ENCODE data around the gene RASL10A. TPM values are rescaled to one million over a fixed set of nuclear protein-coding genes. Genes with fewer than 3 reads are reported as not detected.

Gene RASL10A
- total and polyA plus RNA-seq, 4 experiments from 2014 or later: 0.36 to 0.79 TPM; not detected in 2

GRCh38 chr22:29270475-29271271 is 44.8 kb downstream of the RASL10A start:
- Histone ChIP-seq H3K36me3 (ENCODE audit: insufficient read depth, low read length) (peaks cover 43% of the 10 kb centered on the region), H3K27ac (ENCODE audit: low read depth, low read length) (peak overlapping the region; percentile 99), H3K4me3 (ENCODE audit: low read length in 2 of 2) (peak overlapping the region; percentile 78 to 79), H3K27me3 (ENCODE audit: insufficient read depth, low read length) (no peaks in the 10 kb centered on the region), H3K9me3 (ENCODE audit: control insufficient read depth in 1 of 2, low read length in 2 of 2) (no peaks in the 10 kb centered on the region), H3K4me1 (ENCODE audit: insufficient read depth, low read length) (peaks cover 82% of the 10 kb centered on the region)
- Mint-ChIP-seq H3K36me3 (peaks cover 49 to 72% of the 10 kb centered on the region in 2 donors), H3K9me3 (peaks cover 0 to 3% (median 0%) of the 10 kb centered on the region in 8 donors), H3K4me3 (peak overlapping the region; percentile 91 to 99 (median 98)), H3K4me1 (peaks cover 57 to 90% (median 70%) of the 10 kb centered on the region in 4 donors), H3K27ac (peak overlapping the region; percentile 54 to 98 (median 95)), H3K27me3 (no peaks in the 10 kb centered on the region)
- intact Hi-C loops (cut with micrococcal nuclease): loop anchor here (10.0 kb wide), 1 partner anchor 114 kb away; the partner anchor contains the start of gene AP1B1
- no peak for DNase-seq
- ChIA-PET CTCF (ENCODE audit: partially characterized antibody) (no interaction called here), POLR2A (ENCODE audit: partially characterized antibody) (interaction anchor here (1.0 to 1.3 kb wide), 2 partner anchors 24 to 36 kb away, joined by 3 read pairs; partner anchors contain the start of gene GAS2L1)

DNA sequence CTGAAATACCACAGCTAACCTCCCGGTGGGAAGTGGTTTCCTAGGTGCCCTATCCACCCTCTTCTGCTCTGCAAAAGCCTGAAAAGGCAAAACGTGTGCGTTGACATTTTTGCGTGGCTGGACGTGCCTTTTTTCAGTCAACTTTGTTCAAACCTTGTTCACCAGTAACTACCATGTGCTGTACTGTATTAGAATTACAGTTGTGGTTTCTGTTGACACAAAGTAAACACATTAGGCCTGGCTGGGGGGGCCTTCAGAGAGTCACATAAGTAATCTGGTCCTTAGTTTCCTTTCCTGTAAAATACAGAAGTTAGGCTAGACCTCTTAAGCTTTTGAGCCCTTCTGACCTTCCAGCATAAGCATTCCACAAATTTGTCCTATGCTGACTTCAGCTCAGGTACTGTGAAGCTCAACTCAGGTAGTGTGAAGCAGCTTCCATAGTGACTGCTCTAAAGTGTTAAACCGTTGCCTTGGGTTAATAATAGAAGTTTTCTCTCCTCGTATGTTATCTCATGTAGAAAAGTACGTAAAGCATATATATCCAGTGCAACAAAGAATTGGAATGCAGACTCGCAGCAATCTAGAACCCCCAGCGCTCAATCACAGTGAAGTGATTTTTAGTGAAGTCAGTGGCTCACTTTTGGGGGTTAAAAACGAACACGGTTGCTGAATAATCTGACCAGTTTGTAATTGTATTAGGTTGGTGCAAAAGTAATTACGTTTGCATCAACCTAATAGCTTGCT is 45.6 kb downstream of the RASL10A start:
- peak overlapping the region; percentile 91 to 99 (median 98) for H3K4me3 Mint-ChIP-seq
- H3K9me3 ChIP-seq (ENCODE audit: control insufficient read depth in 1 of 2, low read length in 2 of 2): no peaks in the 10 kb centered on the region
- peaks cover 53 to 83% (median 64%) of the 10 kb centered on the region in 4 donors for H3K4me1 Mint-ChIP-seq
- peaks cover 42 to 65% of the 10 kb centered on the region in 2 donors for H3K36me3 Mint-ChIP-seq
- intact Hi-C loops (cut with micrococcal nuclease): loop anchor here (2.0 to 10.0 kb wide), 5 partner anchors 115 to 1351 kb away; partner anchors contain the start of genes AP1B1, CHEK2, MTFP1 and NF2
- no peaks in the 10 kb centered on the region for H3K27me3 ChIP-seq (ENCODE audit: insufficient read depth, low read length)
- peak overlapping the region; percentile 91 to 98 (median 95) for H3K27ac Mint-ChIP-seq
- H3K27ac ChIP-seq (ENCODE audit: low read depth, low read length): peak overlapping the region; percentile 99
- POLR2A ChIA-PET (ENCODE audit: partially characterized antibody): interaction anchor here (1.0 to 1.3 kb wide), 2 partner anchors 25 to 37 kb away, joined by 3 read pairs; partner anchors contain the start of gene GAS2L1
- DNase-seq: peak in 2 of 5 donors; percentile 10 to 21
- peaks cover 74% of the 10 kb centered on the region for H3K4me1 ChIP-seq (ENCODE audit: insufficient read depth, low read length)
- CTCF ChIA-PET (ENCODE audit: partially characterized antibody): interaction anchor here (0.6 kb wide), 1 partner anchor 24 kb away, joined by 3 read pairs; no protein-coding TSS in a partner anchor
- H3K27me3 Mint-ChIP-seq: no peaks in the 10 kb centered on the region
- H3K9me3 Mint-ChIP-seq: peaks cover 0 to 3% (median 0%) of the 10 kb centered on the region in 8 donors
- H3K4me3 ChIP-seq (ENCODE audit: low read length in 2 of 2): peak overlapping the region; percentile 78 to 79
- H3K36me3 ChIP-seq (ENCODE audit: insufficient read depth, low read length): peaks cover 36% of the 10 kb centered on the region

DNA sequence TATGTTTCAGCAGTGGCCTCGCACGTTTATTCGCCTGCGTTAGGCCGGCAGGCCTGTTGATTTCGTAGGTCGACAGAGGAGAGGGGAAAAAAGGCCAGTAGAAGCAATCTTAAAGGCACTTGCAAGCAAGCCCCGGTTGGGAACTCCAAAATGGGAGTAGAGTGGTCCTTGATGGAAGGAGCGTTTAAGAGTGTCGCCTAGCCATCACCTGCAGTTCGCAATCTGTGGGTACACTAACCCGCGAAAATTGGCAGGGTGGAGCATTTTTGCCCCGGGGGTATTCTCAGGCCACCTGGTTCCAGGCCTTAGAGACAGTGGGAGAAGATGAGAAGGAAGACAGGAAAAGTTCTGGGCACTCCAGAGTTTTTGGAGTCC is 46.3 kb downstream of the RASL10A start:
- CTCF ChIA-PET (ENCODE audit: partially characterized antibody): no interaction called here
- peaks cover 35 to 59% of the 10 kb centered on the region in 2 donors for H3K36me3 Mint-ChIP-seq
- H3K9me3 Mint-ChIP-seq: peaks cover 0 to 3% (median 0%) of the 10 kb centered on the region in 8 donors
- H3K27ac ChIP-seq (ENCODE audit: low read depth, low read length): peak overlapping the region; percentile 99
- intact Hi-C loops (cut with micrococcal nuclease): loop anchor here (2.0 to 5.0 kb wide), 4 partner anchors 333 to 1350 kb away; partner anchors contain the start of genes CHEK2, MTFP1, NF2 and PITPNB
- H3K4me3 Mint-ChIP-seq: peak overlapping the region; percentile 91 to 99 (median 98)
- H3K36me3 ChIP-seq (ENCODE audit: insufficient read depth, low read length): peaks cover 29% of the 10 kb centered on the region
- no peaks in the 10 kb centered on the region for H3K27me3 ChIP-seq (ENCODE audit: insufficient read depth, low read length)
- H3K9me3 ChIP-seq (ENCODE audit: control insufficient read depth in 1 of 2, low read length in 2 of 2): no peaks in the 10 kb centered on the region
- no peak for DNase-seq
- peak overlapping the region; percentile 91 to 98 (median 95) for H3K27ac Mint-ChIP-seq
- peaks cover 67% of the 10 kb centered on the region for H3K4me1 ChIP-seq (ENCODE audit: insufficient read depth, low read length)
- peaks cover 48 to 76% (median 58%) of the 10 kb centered on the region in 4 donors for H3K4me1 Mint-ChIP-seq
- H3K27me3 Mint-ChIP-seq: no peaks in the 10 kb centered on the region
- POLR2A ChIA-PET (ENCODE audit: partially characterized antibody): no interaction called here
- H3K4me3 ChIP-seq (ENCODE audit: low read length in 2 of 2): peak overlapping the region; percentile 78 to 79

- Mint-ChIP-seq H3K27ac (peak overlapping the region; percentile 97 to 100 (median 99)), H3K4me3 (peak overlapping the region; percentile 91 to 99 (median 98)), H3K4me1 (peaks cover 44 to 70% (median 54%) of the 10 kb centered on the region in 4 donors)
These were observed 46.8 kb downstream of the RASL10A start for GRCh38 chr22:29268511-29269229.

GRCh38 chr22:29267858-29268510 is 47.5 kb downstream of the RASL10A start, which contains the start of the genes EWSR1 and RHBDD3:
EWSR1 (plus strand) TSS chr22:29268268; CDS start chr22:29268337, 69 bp downstream.
RHBDD3 (minus strand) TSS chr22:29267981; CDS start chr22:29265626, 2,355 bp downstream.
- peak within 1 kb of the TSS; percentile 97 to 100 (median 99) for H3K27ac Mint-ChIP-seq
- Histone ChIP-seq H3K9me3 (ENCODE audit: control insufficient read depth in 1 of 2, low read length in 2 of 2) (no peaks in the 10 kb centered on the region), H3K4me1 (ENCODE audit: insufficient read depth, low read length) (peaks cover 55% of the 10 kb centered on the region), H3K27ac (ENCODE audit: low read depth, low read length) (peak within 1 kb of the TSS; percentile 99), H3K4me3 (ENCODE audit: low read length in 2 of 2) (peak within 1 kb of the TSS; percentile 78 to 79), H3K36me3 (ENCODE audit: insufficient read depth, low read length) (peaks cover 17% of the 10 kb centered on the region), H3K27me3 (ENCODE audit: insufficient read depth, low read length) (no peaks in the 10 kb centered on the region)
- H3K27me3 Mint-ChIP-seq: no peaks in the 10 kb centered on the region
- peak within 1 kb of the TSS; percentile 91 to 99 (median 98) for H3K4me3 Mint-ChIP-seq
- H3K4me1 Mint-ChIP-seq: peaks cover 38 to 63% (median 48%) of the 10 kb centered on the region in 4 donors
- POLR2A ChIA-PET (ENCODE audit: partially characterized antibody): interaction anchor here (0.7 to 1.9 kb wide), 8 partner anchors 9 to 468 kb away, joined by 3 to 7 read pairs (median 5); partner anchors contain the start of genes GAS2L1, NF2 and XBP1
- intact Hi-C loops (cut with micrococcal nuclease): loop anchor here (2.0 to 5.0 kb wide), 4 partner anchors 334 to 1349 kb away; partner anchors contain the start of genes CHEK2, MTFP1, NF2 and PITPNB
- peaks cover 24 to 47% of the 10 kb centered on the region in 2 donors for H3K36me3 Mint-ChIP-seq
- H3K9me3 Mint-ChIP-seq: peaks cover 0 to 3% (median 0%) of the 10 kb centered on the region in 8 donors
- CTCF ChIA-PET (ENCODE audit: partially characterized antibody): interaction anchor here (0.7 to 1.4 kb wide), 2 partner anchors 20 to 22 kb away, joined by 5 read pairs; no protein-coding TSS in a partner anchor
- peak; percentile 95 to 100 (median 96) for DNase-seq

More at GRCh38 chr22:29268511-29269229, 46.8 kb downstream of the RASL10A start:
- ChIA-PET POLR2A (ENCODE audit: partially characterized antibody) (interaction anchor here (0.7 to 1.9 kb wide), 4 partner anchors 9 to 336 kb away, joined by 3 to 7 read pairs (median 5); partner anchors contain the start of gene NF2), CTCF (ENCODE audit: partially characterized antibody) (no interaction called here)
- peaks cover 30 to 54% of the 10 kb centered on the region in 2 donors for H3K36me3 Mint-ChIP-seq
- DNase-seq: peak in 4 of 5 donors; percentile 38 to 65 (median 40)
- H3K9me3 Mint-ChIP-seq: peaks cover 0 to 3% (median 0%) of the 10 kb centered on the region in 8 donors
- intact Hi-C loops (cut with micrococcal nuclease): loop anchor here (2.0 to 5.0 kb wide), 4 partner anchors 334 to 1350 kb away; partner anchors contain the start of genes CHEK2, MTFP1, NF2 and PITPNB
- H3K27ac ChIP-seq (ENCODE audit: low read depth, low read length): peak overlapping the region; percentile 99
- H3K27me3 ChIP-seq (ENCODE audit: insufficient read depth, low read length): no peaks in the 10 kb centered on the region
- peaks cover 62% of the 10 kb centered on the region for H3K4me1 ChIP-seq (ENCODE audit: insufficient read depth, low read length)
- H3K4me3 ChIP-seq (ENCODE audit: low read length in 2 of 2): peak overlapping the region; percentile 78 to 79
- no peaks in the 10 kb centered on the region for H3K27me3 Mint-ChIP-seq
- peaks cover 24% of the 10 kb centered on the region for H3K36me3 ChIP-seq (ENCODE audit: insufficient read depth, low read length)
- no peaks in the 10 kb centered on the region for H3K9me3 ChIP-seq (ENCODE audit: control insufficient read depth in 1 of 2, low read length in 2 of 2)
